Calu3 (cell line): ENCODE data around the gene IGFLR1. TPM values are rescaled to one million over a fixed set of nuclear protein-coding genes. Genes with fewer than 3 reads are reported as not detected.

Source experiments
- BruUV-seq: library from RNA; stranded (reverse); fragments of 400-500 nt; replicated peaks from 2 replicates; lab custom pipeline; 2021; lab: Mats Ljungman, UMichigan
- CTCF ChIA-PET: fragments of 300-600 bp; sonication (Branson Sonifier 250); formaldehyde crosslinking; loops from one replicate; lab custom pipeline; 2022; ENCODE audit warnings: antibody characterized with exemption; lab: Charles Lee
- DNase-seq: peaks from one replicate; pipeline ENCODE4 v3.0.0; 2022
- H3K27ac Mint-ChIP-seq: one replicate; pipeline ENCODE4 v1.8.0; 2022; ENCODE audit warnings: mixed read lengths; ENCODE audit not compliant: unreplicated experiment
- H3K27me3 Mint-ChIP-seq: one replicate; pipeline ENCODE4 v1.8.0; 2022; ENCODE audit warnings: mixed read lengths; ENCODE audit not compliant: unreplicated experiment
- H3K36me3 Mint-ChIP-seq: one replicate; pipeline ENCODE4 v1.8.0; 2022; ENCODE audit warnings: mild to moderate bottlenecking, moderate library complexity, mixed read lengths; ENCODE audit not compliant: insufficient read depth, unreplicated experiment
- H3K4me1 Mint-ChIP-seq: one replicate; pipeline ENCODE4 v1.8.0; 2022; ENCODE audit warnings: mild to moderate bottlenecking, low read depth, mixed read lengths; ENCODE audit not compliant: unreplicated experiment
- H3K4me3 Mint-ChIP-seq: one replicate; pipeline ENCODE4 v1.8.0; 2022; ENCODE audit warnings: mild to moderate bottlenecking, low read depth, moderate library complexity, mixed read lengths; ENCODE audit not compliant: unreplicated experiment
- H3K9me3 Mint-ChIP-seq: one replicate; pipeline ENCODE4 v1.8.0; 2022; ENCODE audit warnings: low read depth, mixed read lengths; ENCODE audit not compliant: unreplicated experiment
- CTCF ChIP-seq: fragments of 200-600 bp; IDR thresholded peaks from one replicate; pipeline ENCODE4 v1.8.0; 2022; ENCODE audit warnings: antibody characterized with exemption; ENCODE audit not compliant: unreplicated experiment
- intact Hi-C: fragments of 100-400 bp; cut with micrococcal nuclease; formaldehyde crosslinking; loops from one replicate; pipeline ENCODE4 v1.10.0; 2022; ENCODE audit not compliant: unreplicated experiment
- total RNA-seq: library from RNA; stranded (reverse); gene quantifications from 2 replicates; pipeline ENCODE4 v1.2.3, GENCODE V29; 2022

IGFLR1 gene
- total RNA-seq, 1 experiment from 2014 or later = 9.2 TPM

- intact Hi-C loops = no loop called here
- peaks cover 8% of the 10 kb centered on the region for H3K4me1 Mint-ChIP-seq
- H3K4me3 Mint-ChIP-seq = no peak overlapping the region
- CTCF ChIA-PET = no interaction called here
- no peak for TF ChIP-seq CTCF
- no peak overlapping the region for H3K27ac Mint-ChIP-seq
- no TSS peak for BruUV-seq
- no peaks in the 10 kb centered on the region for H3K36me3 Mint-ChIP-seq
- no peaks in the 10 kb centered on the region for H3K9me3 Mint-ChIP-seq
- DNase-seq = no peak
- no peaks in the 10 kb centered on the region for H3K27me3 Mint-ChIP-seq
Observed at GRCh38 chr19:35780717-35781116, 38.5 kb upstream of the IGFLR1 start.

DNA sequence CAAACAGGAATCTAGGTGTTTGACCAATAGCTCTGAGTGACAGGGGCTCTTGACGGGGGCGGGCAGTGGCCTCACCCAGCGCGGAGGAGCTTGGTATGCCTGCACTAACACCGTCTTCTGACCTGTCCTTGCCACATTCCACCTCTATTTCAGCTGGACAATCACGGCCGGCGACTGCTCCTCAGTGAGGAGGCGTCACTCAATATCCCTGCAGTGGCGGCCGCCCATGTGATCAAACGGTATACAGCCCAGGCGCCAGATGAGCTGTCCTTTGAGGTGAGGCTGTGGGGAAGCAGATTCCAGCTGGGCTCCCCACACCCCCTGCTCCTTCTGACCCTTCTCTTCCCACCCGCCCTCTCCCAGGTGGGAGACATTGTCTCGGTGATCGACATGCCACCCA is 37.8 kb upstream of the IGFLR1 start:
- intact Hi-C loops = no loop called here
- Mint-ChIP-seq H3K9me3 (no peaks in the 10 kb centered on the region), H3K4me3 (no peak overlapping the region), H3K36me3 (peaks cover 4% of the 10 kb centered on the region), H3K27me3 (no peaks in the 10 kb centered on the region), H3K27ac (no peak overlapping the region), H3K4me1 (peaks cover 10% of the 10 kb centered on the region)
- CTCF ChIA-PET = no interaction called here
- no TSS peak for BruUV-seq
- TF ChIP-seq CTCF = no peak
- DNase-seq = no peak

DNA sequence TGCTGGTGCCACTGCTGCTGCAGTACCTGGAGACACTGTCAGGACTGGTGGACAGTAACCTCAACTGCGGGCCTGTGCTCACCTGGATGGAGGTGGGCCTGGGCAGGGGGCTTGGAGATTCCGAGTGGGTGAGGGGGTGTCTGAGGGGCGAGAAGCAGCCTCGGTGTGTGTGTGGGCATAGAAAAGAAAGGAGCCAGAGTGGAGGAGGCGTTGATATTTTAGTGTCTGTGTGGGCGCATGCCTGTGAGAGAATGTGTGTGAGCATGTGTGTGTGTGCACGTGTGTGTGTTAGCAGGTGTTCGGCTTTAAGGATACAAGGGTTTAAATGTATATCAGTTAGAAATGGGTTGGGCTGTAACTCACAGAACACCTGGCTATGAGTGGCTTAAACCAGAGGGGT is 36.8 kb upstream of the IGFLR1 start:
- Mint-ChIP-seq H3K36me3 (peaks cover 11% of the 10 kb centered on the region), H3K27me3 (no peaks in the 10 kb centered on the region), H3K4me1 (peaks cover 20% of the 10 kb centered on the region), H3K9me3 (no peaks in the 10 kb centered on the region), H3K4me3 (no peak overlapping the region), H3K27ac (no peak overlapping the region)
- intact Hi-C loops = no loop called here
- BruUV-seq = no TSS peak
- no peak for TF ChIP-seq CTCF
- DNase-seq = no peak
- CTCF ChIA-PET = no interaction called here

DNA sequence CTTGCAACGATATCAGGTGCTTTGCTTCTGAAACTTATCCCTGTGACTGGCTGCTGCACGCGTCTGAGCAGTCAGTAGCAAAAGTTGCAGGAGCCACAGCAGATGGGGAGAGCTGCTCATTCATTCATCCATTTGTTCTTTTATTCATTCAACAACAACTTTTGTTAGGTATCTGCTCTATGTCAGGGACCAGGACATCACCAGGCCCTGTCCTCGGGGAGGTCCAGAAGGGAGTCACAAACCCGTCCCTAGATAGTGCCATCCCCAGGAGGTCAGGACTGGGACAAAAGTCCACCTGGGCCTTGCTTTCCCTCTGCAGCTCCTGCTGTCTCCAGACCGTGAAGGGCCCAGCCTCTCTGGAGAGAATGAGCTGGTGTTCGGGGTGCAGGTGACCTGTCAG is 35.7 kb upstream of the IGFLR1 start:
- no peak for DNase-seq
- CTCF ChIA-PET = interaction anchor here (0.7 to 0.8 kb wide), 2 partner anchors 15 to 32 kb away, joined by 3 to 4 read pairs; partner anchors contain the start of gene PSENEN
- H3K4me1 Mint-ChIP-seq = peaks cover 13% of the 10 kb centered on the region
- no peaks in the 10 kb centered on the region for H3K27me3 Mint-ChIP-seq
- peaks cover 11% of the 10 kb centered on the region for H3K36me3 Mint-ChIP-seq
- no TSS peak for BruUV-seq
- H3K9me3 Mint-ChIP-seq = no peaks in the 10 kb centered on the region
- TF ChIP-seq CTCF = no peak
- no peak overlapping the region for H3K4me3 Mint-ChIP-seq
- intact Hi-C loops = no loop called here
- no peak overlapping the region for H3K27ac Mint-ChIP-seq
